ENCODE results near the gene DOCK7. TPM values are rescaled to one million over a fixed set of nuclear protein-coding genes. Genes with fewer than 3 reads are reported as not detected.

Gene DOCK7
- total RNA-seq, 4 donors from 2014 or later = 48.6 to 182 (median 92.9) TPM

DNA sequence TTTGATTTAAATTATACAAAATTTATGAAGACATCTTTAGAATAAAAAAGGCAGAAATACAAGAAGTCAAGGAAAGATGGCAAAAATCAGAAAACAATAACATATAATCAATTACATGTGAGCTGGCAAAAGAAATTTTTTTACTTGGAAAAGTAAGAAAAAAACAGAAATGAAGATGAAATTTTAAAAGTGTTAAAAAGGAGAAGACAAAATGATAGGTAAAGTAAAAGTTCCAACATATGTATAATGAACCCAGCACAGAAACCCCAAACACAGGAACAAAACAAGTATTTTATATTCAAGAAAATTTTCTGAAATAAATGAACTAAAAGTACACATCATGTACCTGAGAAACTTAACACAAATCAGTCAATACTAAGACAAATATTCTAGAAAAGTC, 188.0 kb downstream of the DOCK7 start:
- no peak overlapping the region for H3K27ac ChIP-seq
- H3K36me3 ChIP-seq = peaks cover 0 to 29% (median 0%) of the 10 kb centered on the region in 3 donors
- no peaks in the 10 kb centered on the region for H3K9me3 ChIP-seq
- no peak for DNase-seq (ENCODE audit: low spot score in 2 of 2)
- no peaks in the 10 kb centered on the region for H3K27me3 ChIP-seq
- TF ChIP-seq, protein P1, sequence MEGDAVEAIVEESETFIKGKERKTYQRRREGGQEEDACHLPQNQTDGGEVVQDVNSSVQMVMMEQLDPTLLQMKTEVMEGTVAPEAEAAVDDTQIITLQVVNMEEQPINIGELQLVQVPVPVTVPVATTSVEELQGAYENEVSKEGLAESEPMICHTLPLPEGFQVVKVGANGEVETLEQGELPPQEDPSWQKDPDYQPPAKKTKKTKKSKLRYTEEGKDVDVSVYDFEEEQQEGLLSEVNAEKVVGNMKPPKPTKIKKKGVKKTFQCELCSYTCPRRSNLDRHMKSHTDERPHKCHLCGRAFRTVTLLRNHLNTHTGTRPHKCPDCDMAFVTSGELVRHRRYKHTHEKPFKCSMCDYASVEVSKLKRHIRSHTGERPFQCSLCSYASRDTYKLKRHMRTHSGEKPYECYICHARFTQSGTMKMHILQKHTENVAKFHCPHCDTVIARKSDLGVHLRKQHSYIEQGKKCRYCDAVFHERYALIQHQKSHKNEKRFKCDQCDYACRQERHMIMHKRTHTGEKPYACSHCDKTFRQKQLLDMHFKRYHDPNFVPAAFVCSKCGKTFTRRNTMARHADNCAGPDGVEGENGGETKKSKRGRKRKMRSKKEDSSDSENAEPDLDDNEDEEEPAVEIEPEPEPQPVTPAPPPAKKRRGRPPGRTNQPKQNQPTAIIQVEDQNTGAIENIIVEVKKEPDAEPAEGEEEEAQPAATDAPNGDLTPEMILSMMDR (IDR thresholded peaks at IDR 0.05) = no peak
- no peak for TF ChIP-seq EP300 (IDR thresholded peaks at IDR 0.05)
- no peak for TF ChIP-seq POLR2A (IDR thresholded peaks at IDR 0.05)
- H3K4me1 ChIP-seq = no peaks in the 10 kb centered on the region
- no peak overlapping the region for H3K4me3 ChIP-seq

DNA sequence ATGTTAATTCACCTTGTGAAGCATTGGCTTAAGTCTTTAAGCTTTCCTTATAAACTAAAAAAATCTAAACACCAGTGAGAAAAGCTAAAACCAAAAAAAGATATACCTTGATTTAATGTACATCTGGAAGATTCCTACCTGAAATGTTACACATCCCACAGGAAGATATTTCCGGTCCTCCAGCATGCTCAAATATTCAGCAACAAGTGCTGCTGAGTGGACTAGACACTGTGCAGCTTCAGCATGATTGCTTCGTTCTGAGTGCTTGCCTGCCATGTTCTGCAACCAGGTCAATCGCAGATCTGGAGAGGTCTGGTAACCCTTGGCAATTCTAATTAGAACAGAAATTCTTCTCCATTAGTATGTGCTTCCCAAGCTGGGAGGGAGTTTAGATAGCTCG, 194.0 kb downstream of the DOCK7 start:
- Histone ChIP-seq H3K4me3 (no peak overlapping the region), H3K4me1 (no peaks in the 10 kb centered on the region), H3K36me3 (peaks cover 0 to 63% (median 4%) of the 10 kb centered on the region in 3 donors), H3K27me3 (no peaks in the 10 kb centered on the region), H3K9me3 (no peaks in the 10 kb centered on the region), H3K27ac (no peak overlapping the region)
- no peak for DNase-seq (ENCODE audit: low spot score in 2 of 2)
- 92 to 94% methylated on average over 4 of the region's 4 CpGs for WGBS, 2 donors
- TF ChIP-seq POLR2A (IDR thresholded peaks at IDR 0.05) = no peak
- TF ChIP-seq, protein P1 (IDR thresholded peaks at IDR 0.05) = no peak
- TF ChIP-seq EP300 (IDR thresholded peaks at IDR 0.05) = no peak

DNA sequence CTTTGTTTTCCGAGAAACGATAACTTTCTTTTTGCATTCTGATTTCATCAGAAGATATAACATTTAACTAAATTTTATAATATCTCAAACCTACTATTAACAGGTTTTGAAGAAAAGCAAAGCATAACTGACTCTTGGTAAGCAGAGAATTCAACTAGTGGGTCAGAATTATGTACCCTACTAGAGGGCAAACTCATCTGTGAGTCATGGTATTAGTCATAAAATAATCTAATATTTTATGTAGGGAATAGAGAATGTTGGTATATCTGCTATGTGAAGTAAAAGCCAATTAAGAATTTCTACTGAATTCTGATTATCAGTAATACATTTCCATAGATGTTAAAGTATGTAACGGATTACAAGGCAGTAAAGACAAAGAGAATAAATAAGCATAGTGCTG, 194.5 kb downstream of the DOCK7 start:
- TF ChIP-seq EP300 (IDR thresholded peaks at IDR 0.05) = no peak
- Histone ChIP-seq H3K27ac (no peak overlapping the region), H3K4me3 (no peak overlapping the region), H3K36me3 (peaks cover 0 to 63% (median 4%) of the 10 kb centered on the region in 3 donors), H3K4me1 (no peaks in the 10 kb centered on the region), H3K27me3 (no peaks in the 10 kb centered on the region), H3K9me3 (no peaks in the 10 kb centered on the region)
- WGBS, 2 donors = 97 to 98% methylated on average over 3 of the region's 3 CpGs
- no peak for DNase-seq (ENCODE audit: low spot score in 2 of 2)

DNA sequence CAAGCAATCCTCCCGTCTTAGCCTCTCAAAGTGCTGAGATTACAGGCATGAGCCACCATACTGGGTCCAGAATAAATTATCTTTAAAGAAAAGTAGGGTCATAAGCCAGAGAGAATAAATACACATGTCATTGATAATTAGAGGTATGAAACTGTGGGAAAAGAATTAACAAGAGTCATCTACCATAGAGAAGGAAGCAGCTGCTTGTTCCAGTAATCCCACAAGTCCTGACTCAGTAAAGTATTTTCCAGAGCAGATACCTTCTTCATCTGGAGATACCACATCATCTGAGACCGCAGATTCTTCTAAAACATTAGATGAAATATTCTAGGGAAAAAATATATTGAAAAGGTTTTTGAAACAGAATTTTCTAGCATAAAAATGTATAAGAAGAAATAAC, 195.7 kb downstream of the DOCK7 start:
- H3K27ac ChIP-seq = no peak overlapping the region
- 94 to 100% methylated on average over 2 of the region's 2 CpGs for WGBS, 2 donors
- no peaks in the 10 kb centered on the region for H3K4me1 ChIP-seq
- H3K9me3 ChIP-seq = no peaks in the 10 kb centered on the region
- no peak for DNase-seq (ENCODE audit: low spot score in 2 of 2)
- H3K4me3 ChIP-seq = no peak overlapping the region
- TF ChIP-seq POLR2A (IDR thresholded peaks at IDR 0.05) = no peak
- no peak for TF ChIP-seq EP300 (IDR thresholded peaks at IDR 0.05)
- TF ChIP-seq, protein P1 (IDR thresholded peaks at IDR 0.05) = no peak
- H3K27me3 ChIP-seq = no peaks in the 10 kb centered on the region
- H3K36me3 ChIP-seq = peaks cover 0 to 61% (median 4%) of the 10 kb centered on the region in 3 donors

DNA sequence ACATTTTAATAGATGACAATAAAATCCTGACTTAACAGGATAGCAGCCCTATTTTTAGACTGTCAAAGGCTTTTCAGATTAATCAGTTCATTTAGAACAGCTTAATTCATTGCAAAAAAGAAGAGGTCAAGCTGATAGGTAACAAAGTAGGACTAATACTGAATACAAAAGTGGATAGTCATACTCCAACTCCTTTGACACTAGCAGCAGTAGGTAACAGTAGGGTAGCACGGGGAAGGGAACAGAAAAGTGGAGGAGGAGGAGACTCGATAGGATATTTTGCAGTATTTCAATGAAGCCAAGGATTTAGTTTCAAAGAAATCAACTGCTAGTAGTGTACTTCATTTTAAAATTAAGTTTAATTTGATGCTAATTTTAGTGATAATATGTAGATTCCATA, 200.2 kb downstream of the DOCK7 start:
- Histone ChIP-seq H3K27ac (no peak overlapping the region), H3K4me1 (no peaks in the 10 kb centered on the region), H3K4me3 (no peak overlapping the region), H3K36me3 (peaks cover 0 to 47% (median 0%) of the 10 kb centered on the region in 3 donors), H3K27me3 (no peaks in the 10 kb centered on the region), H3K9me3 (no peaks in the 10 kb centered on the region)
- no peak for DNase-seq (ENCODE audit: low spot score in 2 of 2)
- no peak for TF ChIP-seq POLR2A (IDR thresholded peaks at IDR 0.05)
- TF ChIP-seq, protein P1 (IDR thresholded peaks at IDR 0.05) = no peak
- no peak for TF ChIP-seq EP300 (IDR thresholded peaks at IDR 0.05)
- WGBS, 2 donors = 76 to 80% methylated on average over 2 of the region's 2 CpGs
